ENCODE results near the gene DNM3. TPM values are rescaled to one million over a fixed set of nuclear protein-coding genes. Genes with fewer than 3 reads are reported as not detected.

The DNM3 gene
- total and polyA plus RNA-seq, 2 donors (not counting 3 experiments of a cell fraction or from before 2014, with no cell fraction given), result 1.4 to 2.5 TPM

DNA sequence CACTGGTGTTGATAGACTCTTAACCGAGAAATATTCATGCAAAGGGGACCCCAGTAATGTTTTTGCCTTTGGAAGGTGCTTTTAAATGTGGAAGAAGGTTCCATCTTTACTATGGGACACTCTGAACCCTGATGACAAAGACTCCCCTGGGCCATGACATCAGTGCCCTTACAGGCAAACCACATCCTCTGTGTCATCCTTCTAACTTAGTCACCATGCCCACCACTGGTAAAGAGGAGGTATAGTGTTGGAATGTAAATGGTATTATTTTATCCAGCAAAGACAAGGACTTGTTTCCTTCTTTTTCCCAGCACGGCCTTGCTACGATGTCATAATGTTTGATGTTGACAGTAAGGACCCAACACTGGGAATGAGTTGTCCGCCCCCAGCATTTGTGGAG is 47.2 kb upstream of the DNM3 start:
- CTCF ChIA-PET, result interaction anchor here (1.9 kb wide), 1 partner anchor 149 kb away, joined by 8 read pairs; no protein-coding TSS in a partner anchor
- Histone ChIP-seq H3K27ac (ENCODE audit: insufficient read depth, low read depth, low read length) (peak overlapping the region; percentile 30), H3K4me2 (ENCODE audit: insufficient read depth, low read length) (no peak overlapping the region), H3K9me3 (replicated peaks; ENCODE audit: control insufficient read depth, insufficient read depth, low read length) (no peaks in the 10 kb centered on the region), H3K9ac (replicated peaks; ENCODE audit: extremely low read depth, insufficient read depth, low read length) (no peak overlapping the region), H4K20me1 (replicated peaks; ENCODE audit: control insufficient read depth, extremely low read depth, insufficient read depth, low read length) (no peaks in the 10 kb centered on the region), H2AFZ (ENCODE audit: low read depth, low read length) (no peak overlapping the region), H3K36me3 (ENCODE audit: control insufficient read depth in 2 of 2, extremely low read depth in 1 of 2, insufficient read depth in 2 of 2, low read length in 2 of 2) (peaks cover 15 to 27% of the 10 kb centered on the region in 2 experiments), H3K79me2 (ENCODE audit: control insufficient read depth, insufficient read depth, low read length) (no peaks in the 10 kb centered on the region), H3K27me3 (ENCODE audit: control insufficient read depth in 2 of 2, insufficient read depth in 2 of 2, low read length in 2 of 2) (no peaks in the 10 kb centered on the region), H3K4me1 (ENCODE audit: control insufficient read depth, extremely low read depth, insufficient read depth, low read length) (peaks cover 8% of the 10 kb centered on the region), H3K9me1 (replicated peaks; ENCODE audit: control insufficient read depth, extremely low read depth, insufficient read depth, low read length) (no peaks in the 10 kb centered on the region), H3K4me3 (replicated peaks in 1 of 3; ENCODE audit: insufficient read depth in 1 of 3, low read depth in 1 of 3, low read length in 3 of 3) (no peak overlapping the region)
- intact Hi-C loops (cut with micrococcal nuclease), result no loop called here
- no peak for DNase-seq (ENCODE audit: low read depth, low spot score)
- TF ChIP-seq MYC (IDR thresholded peaks at IDR 0.05; ENCODE audit: low read depth, low read length), result no peak
- peak; percentile 52 for TF ChIP-seq POLR2AphosphoS5 (IDR thresholded peaks at IDR 0.05; ENCODE audit: insufficient read depth, low read depth, low read length)
- TF ChIP-seq FOS (IDR thresholded peaks at IDR 0.05; ENCODE audit: borderline replicate concordance, insufficient read depth, low read length), result peak; percentile 87
- TF ChIP-seq JUN (IDR thresholded peaks at IDR 0.05; ENCODE audit: borderline replicate concordance, insufficient read depth, insufficient read length, low read depth), result peak; percentile 33
- POLR2A ChIA-PET, result no interaction called here
- no TSS peak for BruUV-seq (replicated peaks)
- FAIRE-seq, result peak; percentile 63
- dilution Hi-C loops (cut with MboI; ENCODE audit: extremely low pct_ligation_motif_present, low sequenced_read_pairs), result loop anchor here (25.0 kb wide), 1 partner anchor 193 kb away; no protein-coding TSS in a partner anchor

DNA sequence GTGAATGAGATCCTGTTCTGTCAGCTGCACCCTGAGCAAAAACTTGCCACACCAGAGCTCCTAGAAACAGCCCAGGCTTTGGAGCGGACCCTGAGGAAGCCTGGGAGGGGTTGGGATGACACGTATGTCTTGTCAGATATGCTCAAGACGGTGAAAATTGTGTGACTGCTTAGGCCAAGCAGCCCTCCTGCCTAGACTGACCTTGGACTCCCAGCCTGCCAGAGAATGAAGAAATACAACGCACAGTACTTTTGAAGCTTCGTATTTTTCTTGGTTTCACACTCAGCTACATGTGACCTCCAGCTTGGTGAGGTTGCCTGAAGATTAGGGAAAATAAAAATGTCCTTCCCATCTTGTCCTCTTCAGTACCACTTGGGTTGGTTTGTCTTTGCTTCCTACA is 44.7 kb upstream of the DNM3 start:
- Histone ChIP-seq H3K27ac (ENCODE audit: insufficient read depth, low read depth, low read length) (no peak overlapping the region), H3K9me1 (replicated peaks; ENCODE audit: control insufficient read depth, extremely low read depth, insufficient read depth, low read length) (no peaks in the 10 kb centered on the region), H3K4me1 (ENCODE audit: control insufficient read depth, extremely low read depth, insufficient read depth, low read length) (peaks cover 8% of the 10 kb centered on the region), H3K4me2 (ENCODE audit: insufficient read depth, low read length) (no peak overlapping the region), H4K20me1 (replicated peaks; ENCODE audit: control insufficient read depth, extremely low read depth, insufficient read depth, low read length) (no peaks in the 10 kb centered on the region), H3K27me3 (ENCODE audit: control insufficient read depth in 2 of 2, insufficient read depth in 2 of 2, low read length in 2 of 2) (no peaks in the 10 kb centered on the region), H3K9me3 (replicated peaks; ENCODE audit: control insufficient read depth, insufficient read depth, low read length) (no peaks in the 10 kb centered on the region), H3K36me3 (ENCODE audit: control insufficient read depth in 2 of 2, extremely low read depth in 1 of 2, insufficient read depth in 2 of 2, low read length in 2 of 2) (peaks cover 10 to 20% of the 10 kb centered on the region in 2 experiments), H3K4me3 (replicated peaks in 1 of 3; ENCODE audit: insufficient read depth in 1 of 3, low read depth in 1 of 3, low read length in 3 of 3) (no peak overlapping the region), H2AFZ (ENCODE audit: low read depth, low read length) (no peak overlapping the region), H3K79me2 (ENCODE audit: control insufficient read depth, insufficient read depth, low read length) (no peaks in the 10 kb centered on the region), H3K9ac (replicated peaks; ENCODE audit: extremely low read depth, insufficient read depth, low read length) (no peak overlapping the region)
- dilution Hi-C loops (cut with MboI; ENCODE audit: extremely low pct_ligation_motif_present, low sequenced_read_pairs) (loop anchor here (25.0 kb wide), 1 partner anchor 191 kb away; no protein-coding TSS in a partner anchor), intact Hi-C loops (cut with micrococcal nuclease) (loop anchor here (1.0 kb wide), 1 partner anchor 33 kb away; no protein-coding TSS in a partner anchor)
- TF ChIP-seq POLR2AphosphoS5 (IDR thresholded peaks at IDR 0.05; ENCODE audit: insufficient read depth, low read depth, low read length) (no peak), EZH2 (IDR thresholded peaks at IDR 0.05; ENCODE audit: borderline replicate concordance, low read depth, low read length, severe bottlenecking) (no peak), JUN (IDR thresholded peaks at IDR 0.05; ENCODE audit: borderline replicate concordance, insufficient read depth, insufficient read length, low read depth) (no peak), GATA2 (IDR thresholded peaks at IDR 0.05; ENCODE audit: insufficient read depth, insufficient read length, low read depth, low read length) (no peak), FOS (IDR thresholded peaks at IDR 0.05; ENCODE audit: borderline replicate concordance, insufficient read depth, low read length) (no peak)
- TF ChIP-seq, protein P1, sequence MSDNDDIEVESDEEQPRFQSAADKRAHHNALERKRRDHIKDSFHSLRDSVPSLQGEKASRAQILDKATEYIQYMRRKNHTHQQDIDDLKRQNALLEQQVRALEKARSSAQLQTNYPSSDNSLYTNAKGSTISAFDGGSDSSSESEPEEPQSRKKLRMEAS (IDR thresholded peaks at IDR 0.05; ENCODE audit: insufficient read depth, insufficient read length), result no peak
- FAIRE-seq, result no peak
- POLR2A ChIA-PET, result no interaction called here
- no peak for DNase-seq (ENCODE audit: low read depth, low spot score)
- no TSS peak for BruUV-seq (replicated peaks)
- CTCF ChIA-PET, result interaction anchor here (1.5 kb wide), 1 partner anchor 187 kb away, joined by 6 read pairs; no protein-coding TSS in a partner anchor
